K562 (cell line): ENCODE measurements around the gene THSD8. TPM values are rescaled to one million over a fixed set of nuclear protein-coding genes. Genes with fewer than 3 reads are reported as not detected.

Experiments
- CCNT2 ChIP-seq: IDR thresholded peaks from 2 replicates; pipeline ENCODE4 v1.6.1; 2011; ENCODE audit warnings: borderline replicate concordance, low read depth, mild to moderate bottlenecking, moderate library complexity, mixed read lengths, low read length; ENCODE audit not compliant: insufficient read length; ENCODE audit errors: extremely low read depth
- CEBPG ChIP-seq, 3 experiments: fragments of 200-800 bp in 1 of 3; sonication (Bioruptor generic) in 1 of 3; sonication (generic) in 1 of 3; formaldehyde crosslinking in 1 of 3; IDR thresholded peaks in 2 of 3; conservative IDR thresholded peaks in 1 of 3; 2 replicates each; pipeline versions ENCODE4 v1.6.1 to v1.8.0; 2016 to 2022; ENCODE audit warnings: missing compliant biosample characterization in 2 of 3, missing genetic modification characterization in 2 of 3, mild to moderate bottlenecking in 1 of 3, missing genetic modification reagents in 1 of 3
- CREB1 ChIP-seq, 2 experiments: sonication (generic) in 1 of 2; formaldehyde crosslinking in 1 of 2; IDR thresholded peaks; 2 replicates each; pipeline versions ENCODE4 v1.6.1 to v1.8.0; 2012 to 2022; ENCODE audit warnings: inconsistent platforms in 1 of 2, mild to moderate bottlenecking in 1 of 2, missing genetic modification reagents in 1 of 2, moderate library complexity in 1 of 2
- ETV5 ChIP-seq: sonication (generic); formaldehyde crosslinking; IDR thresholded peaks from 2 replicates; pipeline ENCODE4 v1.4.0; 2020; ENCODE audit warnings: low read depth, mild to moderate bottlenecking, missing genetic modification reagents
- ILK ChIP-seq: fragments of 450-650 bp; IDR thresholded peaks from 2 replicates; pipeline ENCODE4 v1.6.1; 2016; ENCODE audit warnings: missing genetic modification characterization, low read depth, mild to moderate bottlenecking, missing compliant biosample characterization, moderate library complexity, borderline replicate concordance
- KLF6 ChIP-seq: fragments of 250-450 bp; sonication (Bioruptor Pico); IDR thresholded peaks from 2 replicates; pipeline ENCODE4 v1.4.0; 2020; ENCODE audit warnings: mild to moderate bottlenecking, moderate library complexity, borderline replicate concordance
- NR3C1 ChIP-seq: sonication (generic); formaldehyde crosslinking; IDR thresholded peaks from 2 replicates; pipeline ENCODE4 v1.8.1; 2022; ENCODE audit warnings: missing genetic modification reagents
- PCBP1 ChIP-seq: fragments of 200-400 bp; formaldehyde crosslinking; IDR thresholded peaks from 2 replicates; pipeline ENCODE4 v1.6.1; 2018; ENCODE audit warnings: mild to moderate bottlenecking, low read depth, low read length; ENCODE audit not compliant: poor library complexity, severe bottlenecking
- SMC3 ChIP-seq: conservative IDR thresholded peaks from 2 replicates; pipeline ENCODE4 v1.6.1; 2011; ENCODE audit warnings: low read depth, low read length, improper control_type of control experiment; ENCODE audit not compliant: insufficient read depth
- STAT5A ChIP-seq: IDR thresholded peaks from 2 replicates; pipeline ENCODE4 v1.6.1; 2012; ENCODE audit warnings: low read length, inconsistent platforms, borderline replicate concordance
- TCFL5 ChIP-seq: fragments of 250-450 bp; sonication (Bioruptor Pico); conservative IDR thresholded peaks from 2 replicates; pipeline ENCODE4 v1.6.1; 2021; ENCODE audit warnings: mild to moderate bottlenecking, moderate library complexity, matching md5 sums
- XRCC5 ChIP-seq: fragments of 200-400 bp; formaldehyde crosslinking; IDR thresholded peaks from 2 replicates; pipeline ENCODE4 v1.6.1; 2017; ENCODE audit warnings: low read depth, mild to moderate bottlenecking, low read length
- ZNF217 ChIP-seq: sonication (generic); formaldehyde crosslinking; IDR thresholded peaks from 2 replicates; pipeline ENCODE4 v1.8.0; 2022; ENCODE audit warnings: mild to moderate bottlenecking, missing genetic modification reagents
- polyA plus RNA-seq, 8 experiments: library from polyadenylated mRNA; depleted of rRNA in 4 of 8; stranded (reverse) in 5 of 8; unstranded in 3 of 8; fragments of >200 nt; fragmentation: Nextera tagmentation in 2 of 8; fragmentation: Illumina TruSeq in 1 of 8; extraction: Ambion mirVana in 2 of 8; extraction: Trizol in 1 of 8; gene quantifications; 2 replicates each; pipeline versions ENCODE4 v1.2.1 to v1.2.3, GENCODE V29; 2011 to 2014; ENCODE audit warnings: inconsistent platforms in 1 of 8, missing spikeins in 1 of 8
- total RNA-seq, 7 experiments: library from RNA; depleted of rRNA in 6 of 7; stranded (reverse); fragments of >200 nt in 6 of 7; fragmentation: Illumina TruSeq in 2 of 7; extraction: Trizol in 2 of 7; gene quantifications; 2 replicates each; pipeline versions ENCODE4 v1.2.1 to v1.2.3, GENCODE V29; 2011 to 2021; ENCODE audit warnings: low replicate concordance in 1 of 7
- TF ChIP-seq, protein P1 (sequence below), 2 experiments: fragments of 150-350 bp in 1 of 2; IDR thresholded peaks; 2 replicates each; pipeline ENCODE4 v1.6.1; 2012 to 2016; ENCODE audit warnings: low read depth in 2 of 2, low read length in 2 of 2, mild to moderate bottlenecking in 1 of 2, moderate library complexity in 1 of 2
- TF ChIP-seq, protein P2 (sequence below): fragments of 450-650 bp; IDR thresholded peaks from 2 replicates; pipeline ENCODE4 v1.6.1; 2016; ENCODE audit warnings: antibody characterized with exemption
- TF ChIP-seq, protein P3 (sequence below): fragments of 450-650 bp; IDR thresholded peaks from 2 replicates; pipeline ENCODE4 v1.6.1; 2018; ENCODE audit warnings: mild to moderate bottlenecking, low read depth; ENCODE audit not compliant: partially characterized antibody

The THSD8 gene
- total and polyA plus RNA-seq, 9 of the 15 experiments (the other 6 are each of a cell fraction or from before 2014, with no cell fraction given), result 8.4 to 42.4 (median 19.9) TPM; not detected in 2

DNA sequence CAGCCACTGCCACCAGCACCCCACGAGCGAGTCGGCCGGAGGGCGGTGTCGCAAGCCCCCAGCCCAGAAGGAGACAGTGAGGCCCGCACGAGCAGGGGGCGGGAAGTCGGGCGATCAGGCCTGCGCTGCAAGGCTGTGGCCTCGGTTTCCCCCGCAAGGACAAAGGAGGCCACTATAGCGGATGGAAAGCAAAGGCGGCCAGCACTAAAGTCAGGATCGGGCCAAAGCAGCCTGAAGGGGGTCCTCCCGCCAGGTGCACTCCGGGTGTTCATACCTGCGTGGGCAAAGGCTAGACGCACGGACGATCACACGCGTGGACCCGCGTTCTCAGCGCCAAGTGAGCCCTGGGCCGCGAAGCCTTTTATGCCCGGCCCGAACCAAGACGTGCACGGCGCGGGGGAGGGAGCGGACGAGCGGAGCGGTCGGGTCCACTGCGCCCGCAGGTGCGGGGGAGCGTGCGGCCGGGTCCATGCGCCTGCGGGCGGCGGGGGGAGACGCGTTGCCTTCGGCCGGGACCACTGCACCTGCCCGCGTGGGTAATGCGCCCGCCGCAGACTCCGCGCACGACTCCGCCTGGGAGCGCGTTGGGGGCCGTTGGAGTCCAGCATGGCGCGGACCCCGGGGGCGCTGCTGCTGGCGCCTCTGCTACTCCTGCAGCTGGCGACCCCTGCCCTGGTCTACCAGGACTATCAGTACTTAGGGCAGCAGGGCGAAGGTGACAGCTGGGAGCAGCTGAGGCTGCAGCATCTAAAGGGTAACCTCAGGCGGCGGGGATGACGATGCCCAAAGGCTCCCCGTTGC, at the start of gene THSD8, which contains the start of gene PRDX2 (continued):
- TF ChIP-seq, protein P1, sequence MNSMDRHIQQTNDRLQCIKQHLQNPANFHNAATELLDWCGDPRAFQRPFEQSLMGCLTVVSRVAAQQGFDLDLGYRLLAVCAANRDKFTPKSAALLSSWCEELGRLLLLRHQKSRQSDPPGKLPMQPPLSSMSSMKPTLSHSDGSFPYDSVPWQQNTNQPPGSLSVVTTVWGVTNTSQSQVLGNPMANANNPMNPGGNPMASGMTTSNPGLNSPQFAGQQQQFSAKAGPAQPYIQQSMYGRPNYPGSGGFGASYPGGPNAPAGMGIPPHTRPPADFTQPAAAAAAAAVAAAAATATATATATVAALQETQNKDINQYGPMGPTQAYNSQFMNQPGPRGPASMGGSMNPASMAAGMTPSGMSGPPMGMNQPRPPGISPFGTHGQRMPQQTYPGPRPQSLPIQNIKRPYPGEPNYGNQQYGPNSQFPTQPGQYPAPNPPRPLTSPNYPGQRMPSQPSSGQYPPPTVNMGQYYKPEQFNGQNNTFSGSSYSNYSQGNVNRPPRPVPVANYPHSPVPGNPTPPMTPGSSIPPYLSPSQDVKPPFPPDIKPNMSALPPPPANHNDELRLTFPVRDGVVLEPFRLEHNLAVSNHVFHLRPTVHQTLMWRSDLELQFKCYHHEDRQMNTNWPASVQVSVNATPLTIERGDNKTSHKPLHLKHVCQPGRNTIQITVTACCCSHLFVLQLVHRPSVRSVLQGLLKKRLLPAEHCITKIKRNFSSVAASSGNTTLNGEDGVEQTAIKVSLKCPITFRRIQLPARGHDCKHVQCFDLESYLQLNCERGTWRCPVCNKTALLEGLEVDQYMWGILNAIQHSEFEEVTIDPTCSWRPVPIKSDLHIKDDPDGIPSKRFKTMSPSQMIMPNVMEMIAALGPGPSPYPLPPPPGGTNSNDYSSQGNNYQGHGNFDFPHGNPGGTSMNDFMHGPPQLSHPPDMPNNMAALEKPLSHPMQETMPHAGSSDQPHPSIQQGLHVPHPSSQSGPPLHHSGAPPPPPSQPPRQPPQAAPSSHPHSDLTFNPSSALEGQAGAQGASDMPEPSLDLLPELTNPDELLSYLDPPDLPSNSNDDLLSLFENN (IDR thresholded peaks at IDR 0.05; ENCODE audit: low read depth in 2 of 2, low read length in 2 of 2), result 0 out of 4 replicates have a peak, but pooled peaks of 1 of the 2 experiments have one; percentile 41
- TF ChIP-seq CCNT2 (peak; percentile 93), NR3C1 (CRISPR knock-in tag) (0 out of 2 replicates have a peak, but pooled peaks have one; percentile 66), CEBPG (CRISPR knock-in tag; IDR thresholded peaks at IDR 0.05) (no peak; the same call in none of the 2 replicates), CEBPG (tag; conservative IDR thresholded peaks at IDR 0.05 in 1 of 2, IDR thresholded peaks at IDR 0.05 in 1 of 2) (no peak), XRCC5 (peak; percentile 16; the same call in 1 of the 2 replicates), PCBP1 (peak; percentile 99), ETV5 (CRISPR knock-in tag) (peak; percentile 20; the same call in 1 of the 2 replicates), ZNF217 (CRISPR knock-in tag) (no peak), KLF6 (CRISPR knock-in tag) (no peak), ILK (tag) (no peak), TCFL5 (no peak), CREB1 (IDR thresholded peaks at IDR 0.05) (peak; percentile 66), CREB1 (CRISPR knock-in tag; IDR thresholded peaks at IDR 0.05) (peak; percentile 88), SMC3 (no peak), STAT5A (no peak)
- TF ChIP-seq, protein P2, sequence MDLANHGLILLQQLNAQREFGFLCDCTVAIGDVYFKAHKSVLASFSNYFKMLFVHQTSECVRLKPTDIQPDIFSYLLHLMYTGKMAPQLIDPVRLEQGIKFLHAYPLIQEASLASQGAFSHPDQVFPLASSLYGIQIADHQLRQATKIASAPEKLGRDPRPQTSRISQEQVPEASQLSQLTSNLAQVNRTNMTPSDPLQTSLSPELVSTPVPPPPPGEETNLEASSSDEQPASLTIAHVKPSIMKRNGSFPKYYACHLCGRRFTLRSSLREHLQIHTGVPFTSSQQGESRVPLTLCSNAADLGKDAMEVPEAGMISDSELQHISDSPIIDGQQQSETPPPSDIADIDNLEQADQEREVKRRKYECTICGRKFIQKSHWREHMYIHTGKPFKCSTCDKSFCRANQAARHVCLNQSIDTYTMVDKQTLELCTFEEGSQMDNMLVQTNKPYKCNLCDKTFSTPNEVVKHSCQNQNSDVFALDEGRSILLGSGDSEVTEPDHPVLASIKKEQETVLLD, result 0 out of 2 replicates have a peak, but pooled peaks have one; percentile 30
- TF ChIP-seq, protein P3, sequence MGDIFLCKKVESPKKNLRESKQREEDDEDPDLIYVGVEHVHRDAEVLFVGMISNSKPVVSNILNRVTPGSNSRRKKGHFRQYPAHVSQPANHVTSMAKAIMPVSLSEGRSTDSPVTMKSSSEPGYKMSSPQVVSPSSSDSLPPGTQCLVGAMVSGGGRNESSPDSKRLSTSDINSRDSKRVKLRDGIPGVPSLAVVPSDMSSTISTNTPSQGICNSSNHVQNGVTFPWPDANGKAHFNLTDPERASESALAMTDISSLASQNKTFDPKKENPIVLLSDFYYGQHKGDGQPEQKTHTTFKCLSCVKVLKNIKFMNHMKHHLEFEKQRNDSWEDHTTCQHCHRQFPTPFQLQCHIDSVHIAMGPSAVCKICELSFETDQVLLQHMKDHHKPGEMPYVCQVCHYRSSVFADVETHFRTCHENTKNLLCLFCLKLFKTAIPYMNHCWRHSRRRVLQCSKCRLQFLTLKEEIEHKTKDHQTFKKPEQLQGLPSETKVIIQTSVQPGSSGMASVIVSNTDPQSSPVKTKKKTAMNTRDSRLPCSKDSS, result no peak
